ENCODE results near the gene KRTAP4-6.

DNA sequence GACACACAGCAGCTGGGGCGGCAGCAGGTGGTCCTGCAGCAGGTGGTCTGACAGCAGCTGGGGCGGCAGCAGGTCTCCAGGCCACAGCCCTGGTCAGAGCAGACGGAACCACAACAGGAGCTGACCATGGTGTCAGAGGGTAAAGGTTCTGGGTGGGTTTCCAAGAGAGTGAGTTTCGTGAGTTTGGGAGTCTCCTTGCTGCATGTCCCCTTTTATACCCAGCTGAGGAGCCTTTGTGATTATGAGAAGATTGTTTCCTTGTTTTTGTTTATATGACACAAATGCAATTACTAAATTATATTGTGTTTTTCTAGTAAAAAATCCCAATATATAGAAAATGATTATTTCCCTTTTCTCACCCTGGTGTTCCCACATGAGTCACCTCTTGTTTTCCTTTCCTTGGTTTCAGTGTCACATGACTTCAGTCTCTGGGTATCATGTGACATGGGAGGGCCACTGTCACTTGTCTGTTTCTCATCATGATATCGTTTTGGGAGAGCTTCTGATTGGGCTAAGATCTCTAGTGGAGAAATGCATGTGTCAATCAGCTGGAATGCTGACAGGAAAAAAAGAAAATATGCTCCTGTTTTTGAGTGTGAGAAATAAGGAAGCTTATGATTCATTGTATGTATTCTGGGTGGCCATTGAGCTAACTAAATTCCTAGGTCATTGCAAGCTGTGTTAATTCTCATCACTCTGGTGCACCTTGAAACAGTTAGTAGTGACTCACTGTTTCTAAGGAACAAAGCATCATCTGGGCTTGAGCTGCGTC, at the start of gene KRTAP4-6:
- TF ChIP-seq EZH2 (IDR thresholded peaks at IDR 0.05) (no peak), POLR2AphosphoS5 (IDR thresholded peaks at IDR 0.05; ENCODE audit: borderline replicate concordance, low read depth, low read length) (no peak), FOXP2 (optimal IDR thresholded peaks at IDR 0.05; ENCODE audit: control extremely low read depth, extremely low read length, insufficient read depth) (no peak)
